HG02763 (cell line): ENCODE measurements around the gene RNF167.

Source experiments
- ATAC-seq: cut with Tn5 transposase; IDR thresholded peaks from one replicate; pipeline ENCODE4 v1.9.1; 2021; ENCODE audit warnings: mild to moderate bottlenecking, moderate library complexity; ENCODE audit not compliant: unreplicated experiment

The RNF167 gene

GRCh38 chr17:4950075-4950745, 10.1 kb downstream of the RNF167 start:
- ATAC-seq: no peak

- ATAC-seq: no peak
These were observed 10.7 kb downstream of the RNF167 start, which contains the start of gene ENO3 for GRCh38 chr17:4950746-4951204. TSS of gene ENO3 (plus strand) at chr17:4951119. CDS start at chr17:4951830, 711 bp downstream.

GRCh38 chr17:4951486-4951885, 11.4 kb downstream of the RNF167 start:
- ATAC-seq: no peak

- ATAC-seq: no peak
These were observed 13.4 kb downstream of the RNF167 start for GRCh38 chr17:4953451-4953961.

- no peak for ATAC-seq
These were observed 15.0 kb downstream of the RNF167 start for GRCh38 chr17:4955091-4955490.

- ATAC-seq: no peak
These were observed 16.5 kb downstream of the RNF167 start for GRCh38 chr17:4956493-4957061.

GRCh38 chr17:4958102-4958501, 18.0 kb downstream of the RNF167 start:
- no peak for ATAC-seq

- no peak for ATAC-seq
These were observed 19.3 kb downstream of the RNF167 start for GRCh38 chr17:4959261-4959965.

- no peak for ATAC-seq
These were observed 20.3 kb downstream of the RNF167 start for GRCh38 chr17:4960279-4960922.

- ATAC-seq: no peak
These were observed 25.4 kb downstream of the RNF167 start for GRCh38 chr17:4965311-4965986.

- ATAC-seq: peak; percentile 76
These were observed 26.9 kb downstream of the RNF167 start for GRCh38 chr17:4966844-4967538.

GRCh38 chr17:4967539-4968485, 27.7 kb downstream of the RNF167 start, which contains the start of gene SPAG7:
TSS of gene SPAG7 (minus strand) at chr17:4967817. CDS start at chr17:4967804, 13 bp downstream.
- peak; percentile 63 for ATAC-seq

GRCh38 chr17:4968486-4969046, 28.5 kb downstream of the RNF167 start:
- ATAC-seq: no peak

GRCh38 chr17:4969047-4969550, 29.0 kb downstream of the RNF167 start:
- no peak for ATAC-seq

- ATAC-seq: no peak
These were observed 29.6 kb downstream of the RNF167 start for GRCh38 chr17:4969551-4970173.

- ATAC-seq: no peak
These were observed 30.2 kb downstream of the RNF167 start for GRCh38 chr17:4970273-4970672.

GRCh38 chr17:4971826-4972225, 31.8 kb downstream of the RNF167 start:
- no peak for ATAC-seq

GRCh38 chr17:4972322-4972721, 32.3 kb downstream of the RNF167 start:
- no peak for ATAC-seq
